GM19240 (cell line): ENCODE measurements around the gene CRLF1.
A peak's percentile ranks its signal among the peaks of the same experiment; 100 is the strongest.
"Not testable (repeated sequence)": the region's sequence is repeated elsewhere in the genome, so short reads cannot be mapped to it uniquely, and the experiment has no call there.

Experiments used
- DNase-seq: peaks from one replicate; pipeline ENCODE4 v3.0.0; 2011; ENCODE audit warnings: low spot score; ENCODE audit not compliant: insufficient read length

Gene CRLF1

GRCh38 chr19:18608805-18609716 lies 2.5 kb upstream of the CRLF1 start:
- no peak for DNase-seq

DNA sequence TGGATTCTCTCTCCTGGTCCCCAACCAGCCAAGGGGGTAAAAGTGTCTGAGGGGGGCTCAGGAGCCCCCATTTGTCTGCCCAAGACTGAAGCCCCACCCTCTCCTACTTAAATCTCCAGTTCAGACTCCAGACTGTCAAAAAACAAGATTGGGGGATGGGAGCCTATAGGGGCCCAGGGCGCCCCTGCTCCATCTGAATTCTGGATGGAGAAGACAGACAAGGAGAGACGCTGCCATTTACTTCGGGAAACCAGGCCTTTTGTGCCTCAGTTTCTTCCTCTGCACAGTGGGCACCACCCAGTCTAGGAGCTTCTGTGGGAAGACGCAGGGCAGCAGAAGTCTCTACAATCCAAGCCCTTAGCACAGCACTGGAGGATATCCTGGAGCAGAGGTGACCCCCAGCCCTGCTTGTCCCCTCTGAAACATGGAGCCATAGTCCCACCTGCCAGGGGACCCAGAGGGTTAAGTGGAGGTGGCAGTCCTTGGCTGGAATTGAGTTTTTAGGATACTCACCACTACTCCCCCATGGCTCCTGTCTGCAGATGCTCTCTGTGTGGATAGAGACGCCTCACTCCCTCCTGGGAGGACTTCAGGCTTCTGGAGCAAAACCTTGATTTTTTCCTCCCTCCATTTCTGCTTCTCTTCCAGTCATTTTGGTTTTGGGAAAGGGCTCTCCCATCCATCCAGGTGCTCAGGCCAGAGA lies 1.7 kb upstream of the CRLF1 start:
- no peak for DNase-seq

- DNase-seq: no peak
Measured at GRCh38 chr19:18607226-18608101, 865 bp upstream of the CRLF1 start.

- DNase-seq: no peak
Measured at GRCh38 chr19:18605546-18606280, 886 bp downstream of the CRLF1 start.

- no peak for DNase-seq
Measured at GRCh38 chr19:18605196-18605545, 1.4 kb downstream of the CRLF1 start.

DNA sequence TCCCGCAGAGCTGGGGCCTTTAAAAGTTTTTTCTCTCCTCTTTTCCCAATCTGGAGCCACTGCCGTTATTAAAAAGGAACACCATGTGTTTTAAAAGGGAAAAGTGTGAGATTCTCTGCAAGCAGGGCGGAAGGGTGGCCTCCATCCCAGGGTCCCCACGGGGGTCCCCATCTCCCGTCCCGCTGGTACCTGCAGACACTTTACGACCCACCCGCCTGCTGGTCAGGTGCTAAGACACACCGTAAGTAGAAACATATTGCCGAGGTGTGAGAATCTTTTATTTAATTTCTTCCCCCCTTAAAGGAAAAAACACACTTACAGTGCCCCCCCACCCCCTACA lies 1.8 kb downstream of the CRLF1 start:
- no peak for DNase-seq

- DNase-seq: no peak
Measured at GRCh38 chr19:18603958-18604819, 2.4 kb downstream of the CRLF1 start.

- no peak for DNase-seq
Measured at GRCh38 chr19:18603255-18603957, 3.2 kb downstream of the CRLF1 start.

- no peak for DNase-seq
Measured at GRCh38 chr19:18601875-18602274, 4.7 kb downstream of the CRLF1 start.

DNA sequence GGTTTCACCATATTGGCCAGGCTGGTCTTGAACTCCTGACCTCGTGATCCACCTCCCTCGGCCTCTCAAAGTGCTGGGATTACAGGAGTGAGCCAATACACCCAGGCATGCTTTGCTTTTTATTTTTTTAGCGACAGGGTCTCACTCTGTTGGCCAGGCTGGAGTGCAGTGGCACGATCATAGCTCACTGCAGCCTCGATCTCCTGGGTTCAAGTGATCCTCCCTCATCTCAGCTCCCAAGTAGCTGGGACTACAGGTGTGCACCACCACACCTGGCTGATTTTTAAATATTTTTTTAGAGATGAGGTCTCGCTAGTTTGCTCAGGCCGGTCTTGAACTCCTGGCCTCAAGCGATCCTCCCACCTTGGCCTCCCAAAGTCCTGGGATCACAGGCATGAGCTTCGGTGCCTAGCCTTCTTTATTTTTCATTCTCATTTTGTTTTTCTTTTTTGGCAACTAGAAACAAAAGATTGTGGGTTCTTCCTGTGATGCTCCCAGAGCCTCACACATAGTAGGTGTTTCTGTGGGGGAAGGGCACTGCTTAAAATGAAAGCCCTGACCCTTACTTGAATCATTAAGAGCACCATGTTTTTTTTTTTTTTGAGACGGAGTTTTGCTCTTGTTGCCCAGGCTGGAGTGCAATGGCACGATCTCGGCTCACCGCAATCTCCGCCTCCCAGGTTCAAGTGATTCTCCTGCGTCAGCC lies 5.8 kb downstream of the CRLF1 start:
- not testable (repeated sequence) for DNase-seq

GRCh38 chr19:18599485-18599884 lies 7.1 kb downstream of the CRLF1 start:
- no peak for DNase-seq

- no peak for DNase-seq
Measured at GRCh38 chr19:18597809-18598660, 8.6 kb downstream of the CRLF1 start.

DNA sequence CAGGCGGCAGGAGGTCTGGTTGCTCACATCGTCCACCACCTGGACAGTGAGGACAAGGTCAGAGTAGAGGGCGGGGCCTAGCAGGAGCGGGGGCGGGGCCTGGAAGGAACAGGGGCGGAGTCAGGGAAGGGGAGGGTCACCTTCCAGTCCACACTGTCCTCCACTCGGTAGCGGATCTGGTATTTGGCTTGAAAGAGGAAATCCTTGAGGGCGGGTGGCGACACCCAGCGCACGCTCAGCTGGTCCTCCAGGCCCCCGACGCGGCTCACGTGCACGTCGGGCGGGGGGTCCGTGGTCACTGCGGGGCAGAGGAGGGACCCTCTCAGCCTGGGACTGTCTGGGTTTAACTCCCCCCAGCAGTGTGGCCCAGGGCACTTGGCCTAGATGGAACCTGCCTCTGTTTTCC lies 9.8 kb downstream of the CRLF1 start:
- no peak for DNase-seq

DNA sequence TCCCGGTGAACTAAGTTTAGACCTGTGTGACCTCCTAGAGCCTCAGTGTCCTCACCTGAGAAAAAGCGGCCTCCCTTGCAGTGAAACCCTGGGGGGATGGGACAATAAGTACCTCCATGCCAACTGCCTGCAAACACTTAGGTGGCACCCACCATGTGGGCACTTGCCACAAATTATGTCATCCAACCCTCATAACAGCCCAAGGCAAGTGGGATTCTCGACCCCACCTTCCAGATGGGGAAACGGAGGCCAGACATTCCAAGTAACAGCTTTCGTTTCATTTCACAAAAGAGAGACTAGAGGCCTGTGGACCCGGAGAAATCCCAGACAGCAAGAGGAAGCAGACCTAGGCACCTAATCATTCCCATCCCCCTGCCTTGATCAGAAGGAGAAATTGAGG lies 11.1 kb downstream of the CRLF1 start:
- DNase-seq: no peak

- DNase-seq: no peak
Measured at GRCh38 chr19:18594824-18595373, 11.7 kb downstream of the CRLF1 start.

GRCh38 chr19:18594096-18594823 lies 12.3 kb downstream of the CRLF1 start:
- peak; percentile 89 for DNase-seq
